ENCODE data around the gene UPF1.

GRCh38 chr19:18865106-18865972 lies 33.6 kb downstream of the UPF1 start:
- TF ChIP-seq, protein P1, sequence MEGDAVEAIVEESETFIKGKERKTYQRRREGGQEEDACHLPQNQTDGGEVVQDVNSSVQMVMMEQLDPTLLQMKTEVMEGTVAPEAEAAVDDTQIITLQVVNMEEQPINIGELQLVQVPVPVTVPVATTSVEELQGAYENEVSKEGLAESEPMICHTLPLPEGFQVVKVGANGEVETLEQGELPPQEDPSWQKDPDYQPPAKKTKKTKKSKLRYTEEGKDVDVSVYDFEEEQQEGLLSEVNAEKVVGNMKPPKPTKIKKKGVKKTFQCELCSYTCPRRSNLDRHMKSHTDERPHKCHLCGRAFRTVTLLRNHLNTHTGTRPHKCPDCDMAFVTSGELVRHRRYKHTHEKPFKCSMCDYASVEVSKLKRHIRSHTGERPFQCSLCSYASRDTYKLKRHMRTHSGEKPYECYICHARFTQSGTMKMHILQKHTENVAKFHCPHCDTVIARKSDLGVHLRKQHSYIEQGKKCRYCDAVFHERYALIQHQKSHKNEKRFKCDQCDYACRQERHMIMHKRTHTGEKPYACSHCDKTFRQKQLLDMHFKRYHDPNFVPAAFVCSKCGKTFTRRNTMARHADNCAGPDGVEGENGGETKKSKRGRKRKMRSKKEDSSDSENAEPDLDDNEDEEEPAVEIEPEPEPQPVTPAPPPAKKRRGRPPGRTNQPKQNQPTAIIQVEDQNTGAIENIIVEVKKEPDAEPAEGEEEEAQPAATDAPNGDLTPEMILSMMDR (conservative IDR thresholded peaks at IDR 0.05), result no peak
- no peak for TF ChIP-seq EZH2 (IDR thresholded peaks at IDR 0.05; ENCODE audit: low read depth)
